SK-N-SH (cell line): ENCODE measurements around the gene SLC40A1. TPM values are rescaled to one million over a fixed set of nuclear protein-coding genes. Genes with fewer than 3 reads are reported as not detected.
A peak's percentile ranks its signal among the peaks of the same experiment; 100 is the strongest.

ENCODE experiments used
- CTCF ChIA-PET: fragments of 300-600, 350-600 bp; formaldehyde crosslinking; extraction: SDS; loops from one replicate; lab custom pipeline; 2021; lab: Yijun Ruan, JAX
- POLR2A ChIA-PET: fragments of 350-600 bp; sonication (Branson Sonifier 250); formaldehyde crosslinking; extraction: SDS; loops from one replicate; lab custom pipeline; 2020; ENCODE audit warnings: antibody characterized with exemption, inconsistent platforms; lab: Yijun Ruan, JAX
- DNase-seq: peaks from one replicate; pipeline ENCODE4 v3.0.0; 2012
- H2AFZ ChIP-seq: fragments of 200-600 bp; sonication (generic); 2 replicates; pipeline ENCODE4 v1.8.1; 2016; ENCODE audit warnings: antibody characterized with exemption, mild to moderate bottlenecking, low read depth
- H3F3A ChIP-seq: fragments of 200-600 bp; sonication (generic); replicated peaks from 2 replicates; pipeline ENCODE3; 2016; ENCODE audit warnings: antibody characterized with exemption, mild to moderate bottlenecking; ENCODE audit not compliant: insufficient read depth
- H3K27ac ChIP-seq, 2 experiments: fragments of 200-500 bp in 1 of 2; fragments of 200-600 bp in 1 of 2; sonication (Bioruptor generic) in 1 of 2; sonication (generic), shearing (Covaris generic) in 1 of 2; 2 replicates each; pipeline versions ENCODE4 v1.5.1 to v1.6.1; 2014 to 2016; ENCODE audit warnings: low read depth in 2 of 2, inconsistent platforms in 1 of 2, low read length in 1 of 2, mild to moderate bottlenecking in 1 of 2, mixed read lengths in 1 of 2
- H3K27me3 ChIP-seq: fragments of 200-600 bp; sonication (generic), shearing (Covaris generic); 2 replicates; pipeline ENCODE4 v1.6.1; 2016; ENCODE audit warnings: mixed run types; ENCODE audit not compliant: insufficient read depth
- H3K36me3 ChIP-seq, 2 experiments: fragments of 200-500 bp in 1 of 2; fragments of 200-600 bp in 1 of 2; sonication (Bioruptor generic) in 1 of 2; sonication (generic) in 1 of 2; replicated peaks in 1 of 2; 2 replicates each; pipeline versions ENCODE3 to v1.5.1; 2014 to 2016; ENCODE audit warnings: low read length in 1 of 2, mild to moderate bottlenecking in 1 of 2; ENCODE audit not compliant: insufficient read depth in 2 of 2, control insufficient read depth in 1 of 2
- H3K4me1 ChIP-seq, 2 experiments: fragments of 200-500 bp in 1 of 2; fragments of 200-600 bp in 1 of 2; sonication (Bioruptor generic) in 1 of 2; sonication (generic), shearing (Covaris generic) in 1 of 2; 2 replicates each; pipeline versions ENCODE4 v1.5.1 to v1.6.1; 2014 to 2016; ENCODE audit warnings: low read depth in 1 of 2, low read length in 1 of 2, mixed run types in 1 of 2; ENCODE audit not compliant: insufficient read depth in 2 of 2, control insufficient read depth in 1 of 2
- H3K4me2 ChIP-seq: fragments of 200-600 bp; sonication (generic), shearing (Covaris generic); 2 replicates; pipeline ENCODE4 v1.6.1; 2017; ENCODE audit warnings: mixed run types
- H3K4me3 ChIP-seq, 2 experiments: fragments of 200-500 bp in 1 of 2; fragments of 200-600 bp in 1 of 2; sonication (Bioruptor generic) in 1 of 2; sonication (generic), shearing (Covaris generic) in 1 of 2; 2 replicates each; pipeline versions ENCODE4 v1.5.1 to v1.8.1; 2014 to 2016; ENCODE audit warnings: low read depth in 2 of 2, inconsistent platforms in 1 of 2, low read length in 1 of 2, mild to moderate bottlenecking in 1 of 2, mixed read lengths in 1 of 2, moderate library complexity in 1 of 2
- H3K79me2 ChIP-seq: fragments of 200-600 bp; sonication (generic); 2 replicates; pipeline ENCODE4 v1.8.1; 2017; ENCODE audit warnings: mild to moderate bottlenecking; ENCODE audit not compliant: insufficient read depth
- H3K9ac ChIP-seq: fragments of 200-600 bp; sonication (generic); 2 replicates; pipeline ENCODE4 v1.6.1; 2017; ENCODE audit warnings: mixed run types
- H3K9me2 ChIP-seq: fragments of 200-600 bp; sonication (generic); 2 replicates; pipeline ENCODE4 v1.6.1; 2017; ENCODE audit warnings: mixed run types
- H3K9me3 ChIP-seq: fragments of 200-600 bp; sonication (generic); 2 replicates; pipeline ENCODE4 v1.6.1; 2017; ENCODE audit warnings: mixed run types, mild to moderate bottlenecking, moderate library complexity
- H4K20me1 ChIP-seq: fragments of 200-600 bp; sonication (generic); 2 replicates; pipeline ENCODE4 v1.6.1; 2017; ENCODE audit warnings: mild to moderate bottlenecking, mixed run types; ENCODE audit not compliant: insufficient read depth
- CHD2 ChIP-seq: fragments of 150-350 bp; IDR thresholded peaks from 2 replicates; pipeline ENCODE4 v1.6.1; 2018; ENCODE audit warnings: low read length; ENCODE audit not compliant: partially characterized antibody
- EP300 ChIP-seq, 2 experiments: IDR thresholded peaks; 2 replicates each; pipeline versions ENCODE4 v1.4.0 to v1.6.1; 2012; ENCODE audit warnings: borderline replicate concordance in 1 of 2, low read depth in 1 of 2, low read length in 1 of 2
- EZH2phosphoT487 ChIP-seq: fragments of 200-600 bp; sonication (generic); IDR thresholded peaks from 2 replicates; pipeline ENCODE4 v1.6.1; 2017; ENCODE audit warnings: low read depth, mixed run types, mild to moderate bottlenecking, antibody characterized with exemption, moderate library complexity, borderline replicate concordance
- FOSL2 ChIP-seq: IDR thresholded peaks from 2 replicates; pipeline ENCODE4 v1.4.0; 2012; ENCODE audit warnings: low read depth, mild to moderate bottlenecking, moderate library complexity, borderline replicate concordance
- FOXJ3 ChIP-seq: sonication (generic); formaldehyde crosslinking; IDR thresholded peaks from 2 replicates; pipeline ENCODE4 v1.5.1; 2020; ENCODE audit warnings: mild to moderate bottlenecking, missing genetic modification reagents
- FOXM1 ChIP-seq: IDR thresholded peaks from 2 replicates; pipeline ENCODE4 v1.4.0; 2012; ENCODE audit warnings: low read depth, mild to moderate bottlenecking
- GABPA ChIP-seq: IDR thresholded peaks from 2 replicates; pipeline ENCODE4 v1.4.0; 2012; ENCODE audit warnings: low read depth, mild to moderate bottlenecking
- GATA2 ChIP-seq: sonication (generic); formaldehyde crosslinking; IDR thresholded peaks from 2 replicates; pipeline ENCODE4 v1.5.0; 2020; ENCODE audit warnings: mild to moderate bottlenecking, missing genetic modification reagents
- JUND ChIP-seq: IDR thresholded peaks from 2 replicates; pipeline ENCODE4 v1.4.0; 2012
- MAX ChIP-seq: IDR thresholded peaks from 2 replicates; pipeline ENCODE4 v1.4.0; 2012; ENCODE audit warnings: low read depth
- MXI1 ChIP-seq: IDR thresholded peaks from 2 replicates; pipeline ENCODE4 v1.6.1; 2012; ENCODE audit warnings: mild to moderate bottlenecking, low read depth, low read length, improper control_type of control experiment
- NFIC ChIP-seq: IDR thresholded peaks from 2 replicates; pipeline ENCODE4 v1.4.0; 2012; ENCODE audit warnings: borderline replicate concordance
- NRF1 ChIP-seq: IDR thresholded peaks from 2 replicates; pipeline ENCODE4 v1.6.1; 2012; ENCODE audit warnings: low read depth, mild to moderate bottlenecking, low read length
- RAD21 ChIP-seq: IDR thresholded peaks from 2 replicates; pipeline ENCODE4 v1.6.1; 2012; ENCODE audit warnings: mild to moderate bottlenecking, low read length
- RCOR1 ChIP-seq: fragments of 150-350 bp; IDR thresholded peaks from 2 replicates; pipeline ENCODE4 v1.6.1; 2017; ENCODE audit warnings: antibody characterized with exemption, low read length
- RXRA ChIP-seq: IDR thresholded peaks from 2 replicates; pipeline ENCODE4 v1.4.0; 2012; ENCODE audit warnings: low read depth, mild to moderate bottlenecking, borderline replicate concordance
- TAF1 ChIP-seq: IDR thresholded peaks from 2 replicates; pipeline ENCODE4 v1.6.1; 2012; ENCODE audit warnings: low read depth, mild to moderate bottlenecking, low read length, moderate library complexity, borderline replicate concordance
- TCF12 ChIP-seq: IDR thresholded peaks from 2 replicates; pipeline ENCODE4 v1.4.0; 2012
- USF1 ChIP-seq: IDR thresholded peaks from 2 replicates; pipeline ENCODE4 v1.4.0; 2012; ENCODE audit warnings: low read depth, borderline replicate concordance
- WGBS: methylation state at CpG from one replicate; pipeline ENCODE4 v1.1.6; 2017; ENCODE audit warnings: low lambda C conversion rate; 5-methylcytosine and 5-hydroxymethylcytosine counted together
- polyA plus RNA-seq, 3 experiments: library from polyadenylated mRNA; depleted of rRNA; stranded (reverse); fragments of >200 nt; gene quantifications; 2 replicates each; pipeline ENCODE4 v1.2.3, GENCODE V29; 2012
- TF ChIP-seq, protein P1 (sequence below): IDR thresholded peaks from 2 replicates; pipeline ENCODE4 v1.4.0; 2012; ENCODE audit warnings: low read depth, borderline replicate concordance
- TF ChIP-seq, protein P2 (sequence below): fragments of 150-350 bp; IDR thresholded peaks from 2 replicates; pipeline ENCODE4 v1.6.1; 2017; ENCODE audit warnings: antibody characterized with exemption, low read length, low read depth, borderline replicate concordance
- TF ChIP-seq, protein P3 (sequence below): IDR thresholded peaks from 2 replicates; pipeline ENCODE4; 2012

The SLC40A1 gene
- polyA plus RNA-seq, 1 of the 3 experiments (the other 2 are of a cell fraction) = 1.8 TPM

GRCh38 chr2:189613077-189613636, 32.6 kb upstream of the SLC40A1 start:
- Histone ChIP-seq H3K9me2 (no peaks in the 10 kb centered on the region), H3F3A (no peaks in the 10 kb centered on the region), H2AFZ (peak overlapping the region; percentile 63; the same call in 1 of the 2 replicates), H3K27ac (peak overlapping the region in 1 of 2 experiments; percentile 14; a peak in 2 of 4 replicates), H3K9me3 (no peaks in the 10 kb centered on the region), H3K9ac (no peak overlapping the region), H3K36me3 (no peaks in the 10 kb centered on the region), H3K4me3 (no peak overlapping the region), H3K79me2 (no peaks in the 10 kb centered on the region), H3K4me1 (peaks cover 9 to 12% of the 10 kb centered on the region in 2 experiments; a peak in 3 of 4 replicates), H4K20me1 (no peaks in the 10 kb centered on the region), H3K27me3 (no peaks in the 10 kb centered on the region), H3K4me2 (no peak overlapping the region)
- WGBS = 57% methylated on average over 6 of the region's 6 CpGs
- ChIA-PET CTCF (interaction anchor here (0.5 to 1.3 kb wide), 3 partner anchors 10 to 48 kb away, joined by 3 to 5 read pairs (median 3); partner anchors contain the start of gene SLC40A1), POLR2A (interaction anchor here (1.0 kb wide), 1 partner anchor 33 kb away, joined by 3 read pairs; the partner anchor contains the start of gene SLC40A1)
- TF ChIP-seq NFIC = no peak
- no peak for TF ChIP-seq MAX
- no peak for TF ChIP-seq MXI1
- no peak for TF ChIP-seq CHD2
- TF ChIP-seq, protein P1, sequence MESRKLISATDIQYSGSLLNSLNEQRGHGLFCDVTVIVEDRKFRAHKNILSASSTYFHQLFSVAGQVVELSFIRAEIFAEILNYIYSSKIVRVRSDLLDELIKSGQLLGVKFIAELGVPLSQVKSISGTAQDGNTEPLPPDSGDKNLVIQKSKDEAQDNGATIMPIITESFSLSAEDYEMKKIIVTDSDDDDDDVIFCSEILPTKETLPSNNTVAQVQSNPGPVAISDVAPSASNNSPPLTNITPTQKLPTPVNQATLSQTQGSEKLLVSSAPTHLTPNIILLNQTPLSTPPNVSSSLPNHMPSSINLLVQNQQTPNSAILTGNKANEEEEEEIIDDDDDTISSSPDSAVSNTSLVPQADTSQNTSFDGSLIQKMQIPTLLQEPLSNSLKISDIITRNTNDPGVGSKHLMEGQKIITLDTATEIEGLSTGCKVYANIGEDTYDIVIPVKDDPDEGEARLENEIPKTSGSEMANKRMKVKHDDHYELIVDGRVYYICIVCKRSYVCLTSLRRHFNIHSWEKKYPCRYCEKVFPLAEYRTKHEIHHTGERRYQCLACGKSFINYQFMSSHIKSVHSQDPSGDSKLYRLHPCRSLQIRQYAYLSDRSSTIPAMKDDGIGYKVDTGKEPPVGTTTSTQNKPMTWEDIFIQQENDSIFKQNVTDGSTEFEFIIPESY = no peak
- TF ChIP-seq FOXJ3 (CRISPR knock-in tag) = no peak
- TF ChIP-seq RXRA = no peak
- no peak for TF ChIP-seq NRF1
- no peak for TF ChIP-seq USF1
- no peak for TF ChIP-seq RCOR1
- TF ChIP-seq GABPA = no peak
- DNase-seq = no peak

DNA sequence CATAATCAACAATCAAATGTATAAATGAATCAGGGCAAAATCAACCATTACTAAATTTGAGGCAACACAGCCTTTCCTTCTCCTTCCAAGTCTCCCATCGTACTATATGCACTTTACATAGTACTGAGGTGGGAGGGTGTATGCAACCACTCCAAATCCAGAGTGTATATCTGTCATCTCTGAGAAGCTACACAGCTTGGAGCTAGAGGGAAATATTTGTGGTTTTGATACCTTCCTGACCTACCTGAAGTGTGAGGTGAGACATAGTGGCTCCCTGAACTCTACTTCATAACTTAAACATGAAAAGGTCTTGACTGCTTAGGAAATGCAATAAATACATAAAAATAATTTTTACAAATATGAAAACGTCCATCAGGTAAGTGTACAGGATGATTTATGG, 30.1 kb upstream of the SLC40A1 start:
- Histone ChIP-seq H3K36me3 (no peaks in the 10 kb centered on the region), H3F3A (no peaks in the 10 kb centered on the region), H3K4me2 (no peak overlapping the region), H3K79me2 (no peaks in the 10 kb centered on the region), H3K9ac (no peak overlapping the region), H3K27ac (no peak overlapping the region), H4K20me1 (no peaks in the 10 kb centered on the region), H2AFZ (no peak overlapping the region), H3K4me3 (no peak overlapping the region), H3K9me3 (no peaks in the 10 kb centered on the region), H3K9me2 (no peaks in the 10 kb centered on the region), H3K4me1 (peaks cover 9 to 12% of the 10 kb centered on the region in 2 experiments; a peak in 3 of 4 replicates), H3K27me3 (no peaks in the 10 kb centered on the region)
- no peak for DNase-seq
- ChIA-PET CTCF (no interaction called here), POLR2A (no interaction called here)
- 70% methylated on average over 2 of the region's 2 CpGs for WGBS
- TF ChIP-seq RAD21 (no peak), MAX (no peak), EP300 (IDR thresholded peaks at IDR 0.05; ENCODE audit: borderline replicate concordance in 1 of 2, low read depth in 1 of 2, low read length in 1 of 2) (no peak), TCF12 (no peak), JUND (no peak), EZH2phosphoT487 (no peak), GABPA (no peak), TAF1 (no peak), FOSL2 (no peak), FOXJ3 (CRISPR knock-in tag) (no peak), CHD2 (no peak), GATA2 (CRISPR knock-in tag) (no peak), MXI1 (no peak), FOXM1 (no peak), USF1 (no peak)
- TF ChIP-seq, protein P2, sequence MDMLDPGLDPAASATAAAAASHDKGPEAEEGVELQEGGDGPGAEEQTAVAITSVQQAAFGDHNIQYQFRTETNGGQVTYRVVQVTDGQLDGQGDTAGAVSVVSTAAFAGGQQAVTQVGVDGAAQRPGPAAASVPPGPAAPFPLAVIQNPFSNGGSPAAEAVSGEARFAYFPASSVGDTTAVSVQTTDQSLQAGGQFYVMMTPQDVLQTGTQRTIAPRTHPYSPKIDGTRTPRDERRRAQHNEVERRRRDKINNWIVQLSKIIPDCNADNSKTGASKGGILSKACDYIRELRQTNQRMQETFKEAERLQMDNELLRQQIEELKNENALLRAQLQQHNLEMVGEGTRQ = no peak
- TF ChIP-seq, protein P3, sequence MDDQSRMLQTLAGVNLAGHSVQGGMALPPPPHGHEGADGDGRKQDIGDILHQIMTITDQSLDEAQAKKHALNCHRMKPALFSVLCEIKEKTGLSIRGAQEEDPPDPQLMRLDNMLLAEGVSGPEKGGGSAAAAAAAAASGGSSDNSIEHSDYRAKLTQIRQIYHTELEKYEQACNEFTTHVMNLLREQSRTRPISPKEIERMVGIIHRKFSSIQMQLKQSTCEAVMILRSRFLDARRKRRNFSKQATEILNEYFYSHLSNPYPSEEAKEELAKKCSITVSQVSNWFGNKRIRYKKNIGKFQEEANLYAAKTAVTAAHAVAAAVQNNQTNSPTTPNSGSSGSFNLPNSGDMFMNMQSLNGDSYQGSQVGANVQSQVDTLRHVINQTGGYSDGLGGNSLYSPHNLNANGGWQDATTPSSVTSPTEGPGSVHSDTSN = no peak
